ENCODE results near the gene PPARG.

PPARG gene

DNA sequence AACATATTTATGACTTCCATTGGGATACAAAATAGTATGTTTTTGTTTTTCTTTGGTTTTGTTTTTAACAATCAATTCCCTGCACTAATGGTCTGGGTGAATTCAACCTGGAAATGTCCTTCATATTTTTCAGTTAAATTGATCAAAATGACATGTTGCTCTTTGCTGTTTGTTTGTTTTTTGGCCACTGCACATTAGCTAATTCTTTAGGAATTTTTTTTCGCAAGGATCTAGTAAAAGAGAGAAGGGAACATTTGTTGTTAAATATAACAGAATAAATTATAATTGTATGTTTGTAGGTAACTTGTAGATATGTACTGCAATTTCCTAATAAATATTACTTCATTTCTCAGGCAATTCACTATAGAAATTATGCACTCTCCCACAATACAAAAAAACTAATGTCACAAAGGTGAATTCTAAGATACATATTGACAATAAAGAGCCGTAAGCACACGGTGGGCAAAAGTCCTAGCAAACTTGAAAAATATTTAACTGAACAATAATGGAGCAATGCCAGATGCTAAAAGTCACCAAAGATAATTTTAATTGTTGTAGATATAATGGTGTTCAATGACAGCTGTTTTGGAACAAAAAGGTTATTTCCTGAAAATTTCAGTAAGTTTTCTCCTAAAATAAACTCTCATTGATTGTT, 21.4 kb upstream of the PPARG start:
- H3K27ac ChIP-seq (ENCODE audit: poor library complexity, severe bottlenecking) = no peak overlapping the region
- DNase-seq (ENCODE audit: low spot score) = no peak
- TF ChIP-seq, protein P1, sequence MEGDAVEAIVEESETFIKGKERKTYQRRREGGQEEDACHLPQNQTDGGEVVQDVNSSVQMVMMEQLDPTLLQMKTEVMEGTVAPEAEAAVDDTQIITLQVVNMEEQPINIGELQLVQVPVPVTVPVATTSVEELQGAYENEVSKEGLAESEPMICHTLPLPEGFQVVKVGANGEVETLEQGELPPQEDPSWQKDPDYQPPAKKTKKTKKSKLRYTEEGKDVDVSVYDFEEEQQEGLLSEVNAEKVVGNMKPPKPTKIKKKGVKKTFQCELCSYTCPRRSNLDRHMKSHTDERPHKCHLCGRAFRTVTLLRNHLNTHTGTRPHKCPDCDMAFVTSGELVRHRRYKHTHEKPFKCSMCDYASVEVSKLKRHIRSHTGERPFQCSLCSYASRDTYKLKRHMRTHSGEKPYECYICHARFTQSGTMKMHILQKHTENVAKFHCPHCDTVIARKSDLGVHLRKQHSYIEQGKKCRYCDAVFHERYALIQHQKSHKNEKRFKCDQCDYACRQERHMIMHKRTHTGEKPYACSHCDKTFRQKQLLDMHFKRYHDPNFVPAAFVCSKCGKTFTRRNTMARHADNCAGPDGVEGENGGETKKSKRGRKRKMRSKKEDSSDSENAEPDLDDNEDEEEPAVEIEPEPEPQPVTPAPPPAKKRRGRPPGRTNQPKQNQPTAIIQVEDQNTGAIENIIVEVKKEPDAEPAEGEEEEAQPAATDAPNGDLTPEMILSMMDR (IDR thresholded peaks at IDR 0.05; ENCODE audit: poor library complexity, severe bottlenecking) = no peak
- peaks cover 4% of the 10 kb centered on the region for H3K4me1 ChIP-seq (ENCODE audit: insufficient read depth, poor library complexity, severe bottlenecking)
- ATAC-seq (ENCODE audit: low read depth) = no peak
- H3K4me3 ChIP-seq (ENCODE audit: severe bottlenecking) = no peak overlapping the region
- H3K9me3 ChIP-seq (ENCODE audit: severe bottlenecking) = no peaks in the 10 kb centered on the region
- no peaks in the 10 kb centered on the region for H3K36me3 ChIP-seq (ENCODE audit: low read depth)
- H3K27me3 ChIP-seq (ENCODE audit: insufficient read depth, poor library complexity, severe bottlenecking) = no peaks in the 10 kb centered on the region

DNA sequence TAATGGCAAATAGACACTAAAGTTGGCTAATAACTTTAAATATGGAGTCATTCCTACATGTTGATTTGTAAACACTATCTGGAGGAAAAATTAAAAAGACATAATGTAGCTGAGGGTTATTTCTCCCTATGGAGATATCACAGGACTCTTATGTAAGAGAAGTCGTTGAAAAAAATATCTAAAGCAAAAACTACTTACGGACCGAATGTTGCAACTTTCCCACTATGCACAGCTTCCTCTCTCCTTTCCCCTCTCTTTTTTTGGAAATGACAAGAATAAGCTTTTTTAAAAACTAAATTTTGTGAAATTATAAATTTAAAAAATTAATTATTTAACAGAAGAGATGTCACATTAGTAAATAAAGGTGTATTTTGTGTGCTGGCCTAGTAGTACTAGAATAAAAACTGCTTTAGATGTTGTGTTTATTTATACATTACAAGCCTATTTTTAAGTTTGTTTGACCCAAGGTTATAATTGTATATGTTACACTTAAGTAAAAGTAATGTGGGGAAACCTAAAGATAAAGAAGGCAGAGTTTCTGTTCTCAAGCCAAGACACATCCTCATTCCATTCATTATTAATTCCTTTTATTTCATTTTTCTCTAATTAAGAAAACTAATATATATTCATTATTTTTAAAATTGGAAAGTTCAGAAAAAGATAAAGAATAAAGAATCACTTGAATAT, 20.7 kb upstream of the PPARG start:
- peaks cover 4% of the 10 kb centered on the region for H3K4me1 ChIP-seq (ENCODE audit: insufficient read depth, poor library complexity, severe bottlenecking)
- no peak overlapping the region for H3K4me3 ChIP-seq (ENCODE audit: severe bottlenecking)

DNA sequence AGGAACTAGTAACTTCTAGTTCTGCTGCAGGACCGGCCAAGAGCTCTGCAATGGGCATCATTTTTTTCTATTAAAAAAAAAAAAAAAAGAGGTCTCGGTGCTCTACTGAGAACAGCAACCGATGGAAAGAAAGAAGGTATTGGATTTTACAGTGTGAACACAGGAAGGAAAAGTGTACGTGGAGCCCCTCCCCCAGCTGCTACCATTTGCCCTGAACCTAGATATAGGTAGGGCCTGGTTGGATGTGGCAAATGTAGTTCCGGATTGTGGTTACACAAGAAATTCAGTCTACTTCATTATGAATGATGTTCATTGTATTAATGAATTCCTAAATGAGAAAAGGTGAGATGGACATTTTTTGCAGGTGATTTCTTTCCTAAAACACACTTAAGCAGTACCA, 17.9 kb upstream of the PPARG start:
- Histone ChIP-seq H3K36me3 (ENCODE audit: low read depth) (no peaks in the 10 kb centered on the region), H3K9me3 (ENCODE audit: severe bottlenecking) (no peaks in the 10 kb centered on the region), H3K4me3 (ENCODE audit: severe bottlenecking) (no peak overlapping the region), H3K27ac (ENCODE audit: poor library complexity, severe bottlenecking) (no peak overlapping the region), H3K4me1 (ENCODE audit: insufficient read depth, poor library complexity, severe bottlenecking) (no peaks in the 10 kb centered on the region), H3K27me3 (ENCODE audit: insufficient read depth, poor library complexity, severe bottlenecking) (no peaks in the 10 kb centered on the region)
- DNase-seq (ENCODE audit: low spot score) (no peak), ATAC-seq (ENCODE audit: low read depth) (no peak)
- TF ChIP-seq, protein P1 (IDR thresholded peaks at IDR 0.05; ENCODE audit: poor library complexity, severe bottlenecking) = no peak

More for the DNA sequence above, 20.7 kb upstream of the PPARG start:
- Histone ChIP-seq H3K27ac (ENCODE audit: poor library complexity, severe bottlenecking) (no peak overlapping the region), H3K36me3 (ENCODE audit: low read depth) (no peaks in the 10 kb centered on the region), H3K9me3 (ENCODE audit: severe bottlenecking) (no peaks in the 10 kb centered on the region), H3K27me3 (ENCODE audit: insufficient read depth, poor library complexity, severe bottlenecking) (no peaks in the 10 kb centered on the region)
- TF ChIP-seq, protein P1 (IDR thresholded peaks at IDR 0.05; ENCODE audit: poor library complexity, severe bottlenecking) = no peak
- DNase-seq (ENCODE audit: low spot score) (no peak), ATAC-seq (ENCODE audit: low read depth) (no peak)

DNA sequence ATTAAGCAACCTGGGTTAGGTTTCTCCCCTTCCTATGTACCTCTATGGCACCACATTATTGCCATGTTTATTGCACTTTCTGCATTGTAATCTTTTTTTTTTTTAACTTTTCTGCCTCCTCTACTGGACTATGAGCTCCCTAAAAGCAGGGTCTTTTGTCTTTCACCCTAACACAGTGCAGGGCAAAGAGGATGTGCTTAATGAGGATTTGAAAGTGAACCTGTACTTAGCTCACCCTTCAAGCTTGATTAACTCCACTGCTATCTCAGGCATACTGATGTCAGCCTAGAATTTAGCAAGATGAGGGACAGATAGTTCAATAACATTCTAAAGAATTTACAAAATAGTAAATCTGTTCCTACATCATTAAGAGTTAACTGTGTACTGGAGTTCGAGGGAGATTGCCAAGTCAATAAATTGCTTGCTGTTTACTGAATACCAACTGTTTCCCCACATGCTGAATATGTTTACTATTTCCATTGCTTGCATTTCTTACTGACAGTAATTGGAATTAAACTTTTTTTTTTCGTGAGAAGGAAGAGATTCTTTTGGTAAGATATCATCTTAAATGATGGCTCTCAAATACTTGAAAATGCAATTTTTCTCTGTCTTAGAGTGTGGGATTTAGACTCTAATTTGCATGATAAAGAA, 15.7 kb upstream of the PPARG start:
- Histone ChIP-seq H3K4me3 (ENCODE audit: severe bottlenecking) (no peak overlapping the region), H3K9me3 (ENCODE audit: severe bottlenecking) (no peaks in the 10 kb centered on the region), H3K27ac (ENCODE audit: poor library complexity, severe bottlenecking) (no peak overlapping the region), H3K4me1 (ENCODE audit: insufficient read depth, poor library complexity, severe bottlenecking) (no peaks in the 10 kb centered on the region), H3K36me3 (ENCODE audit: low read depth) (no peaks in the 10 kb centered on the region), H3K27me3 (ENCODE audit: insufficient read depth, poor library complexity, severe bottlenecking) (no peaks in the 10 kb centered on the region)
- TF ChIP-seq, protein P1 (IDR thresholded peaks at IDR 0.05; ENCODE audit: poor library complexity, severe bottlenecking) = no peak
- DNase-seq (ENCODE audit: low spot score) = no peak
- ATAC-seq (ENCODE audit: low read depth) = no peak

Measured in RWPE2 (cell line).